C4-2B (cell line): ENCODE measurements around the gene IL3.

Source experiments
- H3K27ac ChIP-seq: fragments of 450-650 bp; 2 replicates; pipeline ENCODE4 v1.5.1; 2017
- ZFX ChIP-seq: fragments of 450-650 bp; IDR thresholded peaks from 2 replicates; pipeline ENCODE4 v1.6.1; 2017
- TF ChIP-seq, protein P1 (sequence below): fragments of 450-650 bp; conservative IDR thresholded peaks from 2 replicates; pipeline ENCODE4 v1.5.1; 2017; ENCODE audit warnings: mild to moderate bottlenecking

IL3 gene

GRCh38 chr5:132058646-132059042 lies 1.8 kb upstream of the IL3 start:
- H3K27ac ChIP-seq, result no peak overlapping the region
- TF ChIP-seq ZFX, result no peak
- TF ChIP-seq, protein P1, sequence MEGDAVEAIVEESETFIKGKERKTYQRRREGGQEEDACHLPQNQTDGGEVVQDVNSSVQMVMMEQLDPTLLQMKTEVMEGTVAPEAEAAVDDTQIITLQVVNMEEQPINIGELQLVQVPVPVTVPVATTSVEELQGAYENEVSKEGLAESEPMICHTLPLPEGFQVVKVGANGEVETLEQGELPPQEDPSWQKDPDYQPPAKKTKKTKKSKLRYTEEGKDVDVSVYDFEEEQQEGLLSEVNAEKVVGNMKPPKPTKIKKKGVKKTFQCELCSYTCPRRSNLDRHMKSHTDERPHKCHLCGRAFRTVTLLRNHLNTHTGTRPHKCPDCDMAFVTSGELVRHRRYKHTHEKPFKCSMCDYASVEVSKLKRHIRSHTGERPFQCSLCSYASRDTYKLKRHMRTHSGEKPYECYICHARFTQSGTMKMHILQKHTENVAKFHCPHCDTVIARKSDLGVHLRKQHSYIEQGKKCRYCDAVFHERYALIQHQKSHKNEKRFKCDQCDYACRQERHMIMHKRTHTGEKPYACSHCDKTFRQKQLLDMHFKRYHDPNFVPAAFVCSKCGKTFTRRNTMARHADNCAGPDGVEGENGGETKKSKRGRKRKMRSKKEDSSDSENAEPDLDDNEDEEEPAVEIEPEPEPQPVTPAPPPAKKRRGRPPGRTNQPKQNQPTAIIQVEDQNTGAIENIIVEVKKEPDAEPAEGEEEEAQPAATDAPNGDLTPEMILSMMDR, result no peak

- TF ChIP-seq, protein P1, result no peak
- no peak for TF ChIP-seq ZFX
- H3K27ac ChIP-seq, result no peak overlapping the region
Measured at GRCh38 chr5:132059043-132059695, 1.3 kb upstream of the IL3 start.

GRCh38 chr5:132059696-132060500 lies 557 bp upstream of the IL3 start:
- TF ChIP-seq, protein P1, result no peak
- no peak for TF ChIP-seq ZFX

DNA sequence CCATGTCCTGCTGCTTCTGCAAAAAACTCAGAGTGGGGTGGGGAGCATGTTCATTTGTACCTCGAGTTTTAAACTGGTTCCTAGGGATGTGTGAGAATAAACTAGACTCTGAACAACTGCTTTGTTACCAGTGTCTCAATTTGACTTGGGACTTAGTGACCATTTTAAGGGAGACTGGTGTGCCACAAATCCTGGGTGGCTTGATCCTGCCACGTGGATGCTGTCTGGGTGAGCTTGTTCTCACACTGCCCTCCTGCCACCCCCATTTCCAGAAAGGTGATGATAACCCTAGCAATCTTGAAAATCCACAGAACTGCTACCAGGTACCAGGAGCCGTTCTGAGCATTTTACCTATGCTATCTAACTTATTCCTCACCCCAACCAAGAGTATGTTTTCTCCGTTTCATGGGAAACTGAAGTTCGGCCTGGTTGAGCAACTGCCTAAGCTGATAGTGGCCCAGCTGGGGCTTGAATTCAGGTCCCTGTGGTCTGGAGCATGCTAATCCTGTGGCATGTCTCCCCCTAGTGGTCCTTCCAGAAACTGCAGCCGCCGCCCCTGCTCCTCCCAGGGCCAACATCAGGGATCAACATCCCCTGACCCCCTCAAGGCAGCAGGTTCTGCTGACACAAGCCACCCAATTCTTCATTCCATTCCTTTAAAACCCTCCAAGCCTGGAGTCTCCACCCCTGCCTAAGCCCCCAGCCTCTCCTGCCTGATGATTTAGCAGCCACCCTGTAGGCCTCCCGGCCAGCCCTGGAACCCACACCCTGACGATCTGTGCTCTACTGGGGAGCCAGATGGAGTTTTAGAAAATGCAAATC lies 2.8 kb downstream of the IL3 start:
- no peak overlapping the region for H3K27ac ChIP-seq
- TF ChIP-seq, protein P1, result peak; percentile 97
- no peak for TF ChIP-seq ZFX

More at GRCh38 chr5:132059696-132060500, 557 bp upstream of the IL3 start:
- no peak overlapping the region for H3K27ac ChIP-seq

GRCh38 chr5:132064140-132064539 lies 3.7 kb downstream of the IL3 start:
- no peak for TF ChIP-seq ZFX
- TF ChIP-seq, protein P1, result no peak
- no peak overlapping the region for H3K27ac ChIP-seq

DNA sequence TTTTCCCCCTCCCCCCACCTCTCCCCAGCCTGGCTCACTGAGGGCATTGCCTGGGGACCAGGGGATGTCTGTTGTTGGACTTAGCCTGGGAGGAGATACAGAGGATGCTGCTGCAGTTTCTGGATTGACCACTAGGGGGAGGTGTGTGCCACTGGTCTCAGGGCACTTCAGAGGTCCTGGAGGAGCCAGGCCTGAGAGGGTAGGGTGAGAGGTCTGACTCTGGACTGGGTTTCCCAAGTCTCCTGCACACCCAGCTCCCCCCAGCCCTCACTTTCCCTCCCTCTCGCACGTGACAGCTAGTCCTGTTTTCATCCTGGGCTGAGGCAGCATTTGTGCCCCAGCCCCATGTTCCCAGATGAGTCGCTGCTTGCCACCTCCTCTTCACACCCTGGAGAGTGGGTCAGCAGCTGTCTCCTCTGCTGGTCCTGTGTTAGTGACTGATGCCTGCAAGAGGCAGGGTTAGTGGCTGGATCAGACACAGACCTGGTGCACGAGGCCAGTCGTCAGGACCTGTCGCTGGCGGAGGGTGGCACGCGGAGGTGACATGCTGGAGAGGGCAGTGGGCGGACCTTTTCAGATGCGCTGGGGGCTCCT lies 4.4 kb downstream of the IL3 start:
- TF ChIP-seq, protein P1, result peak; percentile 95
- no peak for TF ChIP-seq ZFX
- H3K27ac ChIP-seq, result no peak overlapping the region
